Dermis lymphatic vessel endothelial cell (primary cell): Measurements from ENCODE around the gene RNF2. TPM values are rescaled to one million over a fixed set of nuclear protein-coding genes. Genes with fewer than 3 reads are reported as not detected.

ENCODE experiments used
- total RNA-seq: library from RNA; depleted of rRNA; stranded (reverse); fragments of >200 nt; gene quantifications from 2 replicates; pipeline ENCODE4 v1.2.1, GENCODE V29; 2014

Gene RNF2
- total RNA-seq = 31.1 and 35.2 TPM in 2 replicates

GRCh38 chr1:185044981-185045813 lies at the start of gene RNF2:
Gene RNF2, plus strand, starts transcription at chr1:185045558. Its CDS starts 41,996 bp downstream, at chr1:185087554.

Other genes starting within 250 kb of the RNF2 start
- 0.86 and 1.1 TPM in 2 replicates for gene NIBAN1, start 71.0 kb upstream of the RNF2 start, total RNA-seq
- gene TRMT1L, start 111.4 kb downstream of the RNF2 start, total RNA-seq = 11.1 and 20.1 TPM in 2 replicates
- gene SWT1, start 111.6 kb downstream of the RNF2 start, total RNA-seq = 5.7 and 6.7 TPM in 2 replicates